Uterus (tissue), 2 donors: ENCODE measurements around the gene HS3ST6.

ENCODE experiments used
- POLR2A ChIP-seq, 2 donors: fragments of 450-650 bp; IDR thresholded peaks; one replicate each; pipeline ENCODE4 v1.6.1; 2016; ENCODE audit warnings: antibody characterized with exemption in 2 of 2, mild to moderate bottlenecking in 1 of 2, moderate library complexity in 1 of 2
- TF ChIP-seq, protein P1 (sequence below), 4 experiments: fragments of 200-600 bp in 2 of 4; fragments of 450-650 bp in 2 of 4; sonication (generic) in 2 of 4; IDR thresholded peaks; one replicate each; pipeline ENCODE4 v1.5.1; 2016 to 2019; ENCODE audit warnings: antibody characterized with exemption in 4 of 4, mild to moderate bottlenecking in 2 of 4, moderate library complexity in 1 of 4

DNA sequence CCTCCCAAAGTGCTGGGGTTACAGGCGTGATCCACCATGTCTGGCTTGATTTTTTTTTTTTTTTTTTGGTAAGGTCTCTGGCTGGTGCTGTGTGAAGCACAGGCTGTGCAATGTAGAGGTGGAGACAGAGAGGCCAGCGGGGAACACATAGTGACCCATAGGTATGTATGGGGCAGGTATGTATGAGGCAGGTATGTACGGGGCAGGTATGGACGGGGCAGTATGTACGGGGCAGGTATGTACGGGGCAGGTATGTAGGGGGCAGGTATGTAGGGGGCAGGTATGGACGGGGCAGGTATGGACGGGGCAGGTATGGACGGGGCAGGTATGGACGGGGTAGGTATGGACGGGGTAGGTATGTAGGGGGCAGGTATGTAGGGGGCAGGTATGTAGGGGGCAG, 31.3 kb upstream of the HS3ST6 start:
- TF ChIP-seq POLR2A (IDR thresholded peaks at IDR 0.05): no peak
- TF ChIP-seq, protein P1, sequence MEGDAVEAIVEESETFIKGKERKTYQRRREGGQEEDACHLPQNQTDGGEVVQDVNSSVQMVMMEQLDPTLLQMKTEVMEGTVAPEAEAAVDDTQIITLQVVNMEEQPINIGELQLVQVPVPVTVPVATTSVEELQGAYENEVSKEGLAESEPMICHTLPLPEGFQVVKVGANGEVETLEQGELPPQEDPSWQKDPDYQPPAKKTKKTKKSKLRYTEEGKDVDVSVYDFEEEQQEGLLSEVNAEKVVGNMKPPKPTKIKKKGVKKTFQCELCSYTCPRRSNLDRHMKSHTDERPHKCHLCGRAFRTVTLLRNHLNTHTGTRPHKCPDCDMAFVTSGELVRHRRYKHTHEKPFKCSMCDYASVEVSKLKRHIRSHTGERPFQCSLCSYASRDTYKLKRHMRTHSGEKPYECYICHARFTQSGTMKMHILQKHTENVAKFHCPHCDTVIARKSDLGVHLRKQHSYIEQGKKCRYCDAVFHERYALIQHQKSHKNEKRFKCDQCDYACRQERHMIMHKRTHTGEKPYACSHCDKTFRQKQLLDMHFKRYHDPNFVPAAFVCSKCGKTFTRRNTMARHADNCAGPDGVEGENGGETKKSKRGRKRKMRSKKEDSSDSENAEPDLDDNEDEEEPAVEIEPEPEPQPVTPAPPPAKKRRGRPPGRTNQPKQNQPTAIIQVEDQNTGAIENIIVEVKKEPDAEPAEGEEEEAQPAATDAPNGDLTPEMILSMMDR (IDR thresholded peaks at IDR 0.05): no peak
